ENCODE results near the gene DCTN2.
"Not testable (repeated sequence)": the region's sequence is repeated elsewhere in the genome, so short reads cannot be mapped to it uniquely, and the experiment has no call there.

DCTN2 gene

DNA sequence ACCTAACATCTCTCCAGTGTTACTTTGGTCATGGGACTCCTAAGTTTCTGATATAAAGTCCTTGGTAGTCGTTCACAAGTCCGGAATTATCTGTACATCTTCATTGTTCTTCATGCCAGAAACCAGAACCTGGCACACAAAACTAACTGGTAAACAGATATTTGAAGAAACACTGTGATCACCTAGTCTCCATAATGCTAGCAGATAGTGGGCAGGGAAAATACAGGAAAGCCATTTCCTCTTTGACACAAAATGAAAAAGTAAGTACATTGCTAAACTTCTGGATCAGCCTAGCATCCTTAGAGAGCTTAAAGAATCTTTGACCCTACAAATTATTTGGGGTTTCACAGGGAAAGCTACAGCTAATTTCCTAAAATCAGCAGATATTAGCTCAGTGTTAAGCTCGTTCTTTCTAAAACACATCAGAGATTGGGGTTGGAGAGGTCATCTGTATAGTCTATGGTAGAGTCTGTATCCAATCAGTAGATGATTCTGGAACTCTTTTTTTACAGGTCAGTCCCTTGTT lies 31.5 kb downstream of the DCTN2 start:
- no peak for DNase-seq (ENCODE audit: low spot score)

DNA sequence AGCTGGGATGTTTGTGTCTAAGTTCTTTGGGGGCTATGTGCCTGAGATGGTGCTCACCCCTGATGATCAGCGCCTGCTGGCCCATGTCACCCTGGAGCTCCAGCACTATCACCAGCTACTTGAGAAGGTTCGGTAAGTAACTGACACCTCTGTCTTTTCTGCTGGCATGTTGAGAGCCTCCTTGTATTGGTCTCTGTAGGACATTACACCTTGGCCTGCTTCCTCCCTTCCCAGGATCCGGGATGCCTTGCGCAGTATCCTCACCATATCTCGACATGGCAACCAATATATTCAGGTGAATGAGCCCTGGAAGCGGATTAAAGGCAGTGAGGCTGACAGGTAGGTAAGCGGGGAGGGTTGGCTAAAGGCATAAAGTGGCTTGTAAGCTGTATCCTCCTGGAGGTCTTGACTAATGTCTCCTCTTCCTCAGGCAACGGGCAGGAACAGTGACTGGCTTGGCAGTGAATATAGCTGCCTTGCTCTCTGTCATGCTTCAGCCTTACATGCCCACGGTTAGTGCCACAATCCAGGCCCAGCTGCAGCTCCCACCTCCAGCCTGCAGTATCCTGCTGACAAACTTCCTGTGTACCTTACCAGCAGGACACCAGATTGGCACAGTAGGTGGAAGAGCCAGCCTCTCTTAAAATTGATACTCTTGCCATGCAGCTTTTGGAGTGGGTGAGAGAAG lies 32.1 kb downstream of the DCTN2 start:
- no peak for DNase-seq (ENCODE audit: low spot score)

DNA sequence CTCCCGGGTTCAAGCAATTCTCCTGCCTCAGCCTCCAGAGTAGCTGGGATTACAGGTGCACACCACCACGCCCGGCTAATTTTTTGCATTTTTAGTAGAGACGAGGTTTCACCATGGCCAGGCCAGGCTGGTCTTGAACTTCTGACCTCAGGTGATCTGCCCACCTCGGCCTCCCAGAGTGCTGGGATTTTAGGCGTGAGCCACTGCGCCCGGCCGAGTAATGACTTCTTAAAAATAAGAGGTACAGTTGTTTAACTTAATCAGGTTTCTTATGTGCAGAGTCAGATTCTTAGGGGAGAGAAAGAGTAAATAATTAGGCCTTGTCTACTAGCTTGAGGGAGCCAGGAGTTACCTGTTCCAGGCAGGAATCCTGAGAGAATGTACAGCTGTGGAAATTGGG lies 32.7 kb downstream of the DCTN2 start:
- DNase-seq (ENCODE audit: low spot score), result not testable (repeated sequence)

DNA sequence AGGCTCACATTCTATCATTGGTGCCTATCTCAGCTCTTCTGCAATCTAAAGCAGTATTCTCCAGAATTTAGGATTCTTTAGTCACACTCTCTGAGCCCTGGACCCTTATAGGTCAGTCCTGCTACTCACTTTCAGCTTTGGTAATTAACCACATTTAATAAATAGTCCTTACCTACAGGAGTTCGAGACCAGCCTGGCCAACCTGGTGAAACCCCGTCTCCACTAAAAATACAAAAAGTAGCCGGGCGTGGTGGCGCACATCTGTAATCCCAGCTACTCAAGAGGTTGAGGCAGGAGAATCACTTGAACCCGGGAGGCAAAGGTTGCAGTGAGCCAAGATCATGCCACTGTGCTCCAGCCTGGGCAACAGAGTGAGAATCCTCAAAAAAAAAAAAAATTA lies 33.3 kb downstream of the DCTN2 start:
- DNase-seq (ENCODE audit: low spot score), result not testable (repeated sequence)

DNA sequence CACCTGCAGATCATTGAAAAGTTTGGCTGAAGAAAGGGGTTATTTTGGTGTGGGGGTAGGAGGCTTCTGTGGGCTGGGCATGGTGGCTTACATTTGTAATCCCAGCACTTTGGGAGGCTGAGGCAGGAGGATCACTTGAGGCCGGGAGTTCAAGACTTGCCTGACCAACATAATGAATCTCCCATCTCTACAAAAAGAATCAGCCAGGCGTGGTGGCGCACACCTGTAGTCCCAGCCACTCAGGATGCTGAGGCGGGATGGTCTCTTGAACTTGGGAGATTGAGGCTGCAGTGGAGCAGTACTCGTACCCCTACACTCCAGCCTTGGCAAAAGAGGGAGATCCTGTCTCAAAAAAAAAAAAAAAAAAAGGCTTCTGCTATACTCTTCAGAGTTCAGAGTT lies 33.7 kb downstream of the DCTN2 start:
- DNase-seq (ENCODE audit: low spot score), result no peak

DNA sequence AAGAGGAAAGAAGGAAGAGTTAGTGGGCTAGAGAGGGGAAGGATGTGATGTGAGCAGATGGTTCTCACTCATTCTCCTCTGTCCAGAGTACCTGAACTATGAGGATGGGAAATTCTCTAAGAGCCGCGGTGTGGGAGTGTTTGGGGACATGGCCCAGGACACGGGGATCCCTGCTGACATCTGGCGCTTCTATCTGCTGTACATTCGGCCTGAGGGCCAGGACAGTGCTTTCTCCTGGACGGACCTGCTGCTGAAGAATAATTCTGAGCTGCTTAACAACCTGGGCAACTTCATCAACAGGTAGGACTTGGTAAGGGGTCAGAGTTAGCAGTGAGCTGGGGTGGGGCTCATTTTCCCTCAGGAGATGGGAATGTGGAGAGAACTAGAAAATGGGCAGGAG lies 34.3 kb downstream of the DCTN2 start:
- no peak for DNase-seq (ENCODE audit: low spot score)

DNA sequence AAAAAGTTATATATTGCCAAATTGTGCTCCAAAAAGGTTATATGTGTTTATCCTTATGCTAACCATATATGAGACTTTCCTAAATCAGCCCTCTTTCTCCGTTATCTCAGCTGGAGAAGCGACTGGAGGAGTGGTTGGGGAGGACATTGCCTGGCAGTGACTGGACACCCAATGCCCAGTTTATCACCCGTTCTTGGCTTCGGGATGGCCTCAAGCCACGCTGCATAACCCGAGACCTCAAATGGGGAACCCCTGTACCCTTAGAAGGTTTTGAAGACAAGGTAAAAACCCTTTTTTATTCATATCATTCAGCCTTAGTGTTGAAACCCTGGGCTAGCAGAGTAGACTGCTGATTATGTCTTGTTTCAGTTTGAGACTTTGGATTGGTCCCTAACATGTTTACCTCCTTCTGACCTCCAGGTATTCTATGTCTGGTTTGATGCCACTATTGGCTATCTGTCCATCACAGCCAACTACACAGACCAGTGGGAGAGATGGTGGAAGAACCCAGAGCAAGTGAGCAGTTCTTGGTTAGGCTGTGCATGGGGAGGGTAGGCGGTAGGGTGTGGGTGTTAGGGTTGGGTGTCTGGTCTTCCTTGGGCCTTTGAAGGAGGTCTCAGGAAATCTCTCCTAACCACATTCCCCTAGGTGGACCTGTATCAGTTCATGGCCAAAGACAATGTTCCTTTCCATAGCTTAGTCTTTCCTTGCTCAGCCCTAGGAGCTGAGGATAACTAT lies 35.2 kb downstream of the DCTN2 start:
- no peak for DNase-seq (ENCODE audit: low spot score)

DNA sequence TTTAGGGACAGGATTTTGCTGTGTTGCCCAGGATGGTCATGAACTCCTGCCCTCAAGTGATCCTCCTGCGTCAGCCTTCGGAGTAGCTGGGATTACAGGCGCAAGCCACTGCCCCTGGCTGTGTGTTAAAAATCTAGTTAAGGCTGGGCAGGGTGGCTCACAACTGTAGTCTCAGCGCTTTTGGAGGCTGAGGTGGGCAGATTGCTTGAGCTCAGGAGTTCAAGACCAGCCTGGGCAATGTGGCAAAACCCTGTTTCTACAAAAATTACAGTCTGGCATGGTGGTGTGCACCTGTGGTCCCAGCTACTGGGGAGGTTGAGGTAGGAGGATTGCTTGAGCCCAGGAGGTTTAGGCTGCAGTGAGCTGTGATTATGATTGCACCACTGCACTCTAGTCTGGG lies 35.8 kb downstream of the DCTN2 start:
- no peak for DNase-seq (ENCODE audit: low spot score)

DNA sequence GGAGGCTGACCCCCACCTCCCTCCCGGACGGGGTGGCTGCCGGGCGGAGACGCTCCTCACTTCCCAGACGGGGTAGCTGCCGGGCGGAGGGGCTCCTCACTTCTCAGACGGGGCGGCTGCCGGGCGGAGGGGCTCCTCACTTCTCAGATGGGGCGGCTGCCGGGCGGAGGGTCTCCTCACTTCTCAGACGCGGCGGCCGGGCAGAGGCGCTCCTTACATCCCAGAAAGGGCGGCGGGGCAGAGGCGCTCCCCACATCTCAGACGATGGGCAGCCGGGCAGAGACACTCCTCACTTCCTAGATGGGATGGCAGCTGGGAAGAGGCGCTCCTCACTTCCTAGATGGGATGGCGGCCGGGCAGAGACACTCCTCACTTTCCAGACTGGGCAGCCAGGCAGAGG lies 39.2 kb downstream of the DCTN2 start:
- not testable (repeated sequence) for DNase-seq (ENCODE audit: low spot score)

DNA sequence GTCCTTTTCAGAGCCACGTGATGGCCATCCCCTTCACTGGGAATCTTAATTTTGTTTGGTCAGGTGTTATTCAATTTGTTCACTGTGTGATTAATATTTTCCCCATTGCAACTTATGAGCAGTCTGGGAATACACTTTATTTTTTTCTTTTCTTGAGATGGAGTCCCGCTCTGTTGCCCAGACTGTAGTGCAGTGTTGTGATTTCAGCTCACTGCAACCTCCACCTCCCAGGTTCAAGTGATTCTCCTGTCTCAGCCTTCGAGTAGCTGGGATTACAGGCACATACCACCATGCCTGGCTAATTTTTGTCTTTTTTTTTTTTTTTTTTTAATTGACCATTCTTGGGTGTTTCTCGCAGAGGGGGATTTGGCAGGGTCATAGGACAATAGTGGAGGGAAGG lies 40.5 kb downstream of the DCTN2 start:
- DNase-seq (ENCODE audit: low spot score), result not testable (repeated sequence)

DNA sequence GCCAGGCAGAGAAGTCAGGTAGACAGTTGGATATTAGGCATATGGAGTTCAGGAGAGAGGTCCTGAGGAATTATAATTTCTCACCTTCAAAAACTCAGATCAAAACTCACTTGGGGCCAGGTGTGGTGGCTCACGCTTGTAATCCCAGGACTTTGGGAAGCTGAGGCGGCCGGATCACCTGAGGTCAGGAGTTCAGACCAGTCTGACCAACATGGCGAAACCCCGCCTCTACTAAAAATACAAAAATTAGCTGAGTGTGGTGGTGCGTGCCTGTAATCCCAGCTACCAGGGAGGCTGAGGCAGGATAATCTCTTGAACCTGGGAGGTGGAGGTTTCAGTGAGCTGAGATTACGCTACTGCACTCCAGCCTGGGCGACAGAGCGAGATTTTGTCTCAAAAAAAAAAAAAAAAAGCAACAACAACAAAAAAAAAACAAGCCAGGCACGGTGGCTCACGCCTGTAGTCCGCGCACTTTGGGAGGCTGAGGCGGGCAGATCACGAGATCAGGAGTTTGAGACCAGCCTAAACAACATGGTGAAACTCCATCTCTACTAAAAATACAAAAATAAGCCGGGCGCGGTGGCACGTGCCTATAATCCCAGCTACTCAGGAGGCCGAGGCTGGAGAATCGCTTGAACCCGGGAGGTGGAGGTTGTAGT lies 44.6 kb downstream of the DCTN2 start:
- not testable (repeated sequence) for DNase-seq (ENCODE audit: low spot score)

DNA sequence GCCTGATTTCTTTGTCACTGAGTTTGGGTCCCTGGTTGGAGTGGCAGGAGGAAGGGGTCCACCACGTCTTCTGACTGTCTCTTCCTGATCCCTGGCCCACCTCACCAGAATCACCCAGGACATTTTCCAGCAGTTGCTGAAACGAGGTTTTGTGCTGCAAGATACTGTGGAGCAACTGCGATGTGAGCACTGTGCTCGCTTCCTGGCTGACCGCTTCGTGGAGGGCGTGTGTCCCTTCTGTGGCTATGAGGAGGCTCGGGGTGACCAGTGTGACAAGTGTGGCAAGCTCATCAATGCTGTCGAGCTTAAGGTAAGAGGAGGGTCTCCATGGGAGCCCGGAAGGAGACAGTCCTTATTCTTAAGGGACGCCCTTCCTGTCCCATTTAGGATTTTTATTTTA lies 46.8 kb downstream of the DCTN2 start:
- DNase-seq (ENCODE audit: low spot score), result no peak

DNA sequence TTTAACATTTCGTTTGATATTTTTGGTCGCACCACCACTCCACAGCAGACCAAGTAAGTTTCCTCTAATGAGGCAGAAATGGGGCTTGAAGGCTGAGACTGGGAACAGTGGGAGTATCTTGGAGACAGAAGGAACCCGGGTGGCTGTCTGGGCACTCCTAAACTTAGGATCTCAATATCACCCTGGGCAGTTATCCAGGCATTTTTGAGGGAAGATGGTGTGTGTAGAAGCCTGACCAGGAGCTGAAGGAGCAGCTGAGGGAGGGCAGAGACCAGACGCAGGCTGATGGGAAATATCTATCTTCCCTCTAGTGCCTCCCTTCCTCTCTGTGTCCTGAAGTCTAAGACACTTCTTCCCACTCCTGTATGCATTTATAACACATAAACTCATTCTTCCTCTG lies 48.4 kb downstream of the DCTN2 start:
- DNase-seq (ENCODE audit: low spot score), result no peak

DNA sequence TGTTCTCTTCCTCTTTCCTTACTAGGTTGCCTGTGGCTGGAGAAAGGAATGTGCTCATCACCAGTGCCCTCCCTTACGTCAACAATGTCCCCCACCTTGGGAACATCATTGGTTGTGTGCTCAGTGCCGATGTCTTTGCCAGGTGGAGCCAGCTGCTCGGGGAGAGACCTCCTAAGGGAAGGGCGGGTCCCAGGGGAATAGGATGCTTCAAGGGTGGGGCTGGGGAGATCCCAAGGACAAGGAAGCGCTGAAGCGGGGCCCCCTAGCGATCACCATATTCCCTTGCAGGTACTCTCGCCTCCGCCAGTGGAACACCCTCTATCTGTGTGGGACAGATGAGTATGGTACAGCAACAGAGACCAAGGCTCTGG lies 48.9 kb downstream of the DCTN2 start:
- DNase-seq (ENCODE audit: low spot score), result no peak

DNA sequence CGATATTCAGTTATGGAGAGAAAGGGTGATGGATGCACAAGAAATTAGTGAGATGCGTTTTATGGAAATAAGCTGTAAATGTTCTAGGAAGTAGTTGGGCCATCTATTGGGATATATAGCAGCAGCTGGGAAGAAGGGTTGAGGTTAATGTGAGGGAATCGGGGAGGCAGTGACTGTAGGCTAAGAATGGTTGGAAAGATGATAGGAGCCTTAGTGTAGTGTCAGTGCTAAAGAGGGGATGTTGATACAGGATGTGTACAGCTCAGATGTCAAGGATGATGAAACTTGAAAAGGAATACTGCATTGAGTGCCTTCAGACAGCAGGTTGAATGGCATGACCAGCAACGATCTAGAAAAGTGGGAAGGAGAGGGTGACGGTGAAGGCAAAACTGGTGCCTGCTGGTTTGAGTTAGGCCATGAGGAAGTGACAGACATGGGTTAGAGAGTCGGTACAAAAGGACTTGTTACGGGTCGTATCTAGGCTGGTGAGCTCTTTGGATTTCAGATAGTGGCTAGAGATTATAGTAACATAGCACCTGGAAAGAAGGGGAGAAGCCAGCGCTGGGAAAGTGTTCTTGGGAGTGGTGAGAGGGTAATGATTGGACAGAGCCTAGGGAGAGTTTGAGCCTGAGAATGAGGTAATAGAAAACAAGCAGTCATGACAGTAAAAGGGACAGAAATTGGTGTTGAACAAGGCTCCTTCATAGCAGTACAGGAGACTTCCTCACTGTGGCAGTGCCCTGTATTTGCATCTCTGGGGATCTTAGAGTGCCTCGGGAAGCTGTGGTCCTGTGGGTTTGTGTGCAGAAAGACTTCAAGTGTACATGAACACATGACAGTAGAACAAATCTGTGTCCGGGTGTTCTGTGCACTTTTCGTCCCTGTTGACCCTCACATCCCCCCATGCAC lies 49.5 kb downstream of the DCTN2 start:
- DNase-seq (ENCODE audit: low spot score), result no peak

DNA sequence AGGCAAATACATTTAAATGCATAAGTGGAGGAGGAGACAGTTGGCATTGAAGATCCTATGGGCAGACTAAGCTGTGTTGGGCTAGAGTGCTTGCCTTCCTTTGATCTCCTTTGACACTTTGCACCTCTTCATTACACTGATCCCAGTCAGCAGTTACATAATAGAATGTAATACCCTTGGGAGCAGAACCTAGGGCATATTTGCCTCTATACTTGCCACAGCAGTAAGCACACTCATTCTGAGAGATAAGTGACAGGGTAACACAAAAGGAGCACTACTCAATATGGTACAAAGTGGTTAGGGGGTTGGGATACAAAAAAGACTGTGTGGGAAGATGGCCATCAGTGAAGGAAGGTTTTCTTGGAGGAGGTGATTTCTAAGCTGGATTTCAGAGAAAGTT lies 50.2 kb downstream of the DCTN2 start:
- DNase-seq (ENCODE audit: low spot score), result no peak

DNA sequence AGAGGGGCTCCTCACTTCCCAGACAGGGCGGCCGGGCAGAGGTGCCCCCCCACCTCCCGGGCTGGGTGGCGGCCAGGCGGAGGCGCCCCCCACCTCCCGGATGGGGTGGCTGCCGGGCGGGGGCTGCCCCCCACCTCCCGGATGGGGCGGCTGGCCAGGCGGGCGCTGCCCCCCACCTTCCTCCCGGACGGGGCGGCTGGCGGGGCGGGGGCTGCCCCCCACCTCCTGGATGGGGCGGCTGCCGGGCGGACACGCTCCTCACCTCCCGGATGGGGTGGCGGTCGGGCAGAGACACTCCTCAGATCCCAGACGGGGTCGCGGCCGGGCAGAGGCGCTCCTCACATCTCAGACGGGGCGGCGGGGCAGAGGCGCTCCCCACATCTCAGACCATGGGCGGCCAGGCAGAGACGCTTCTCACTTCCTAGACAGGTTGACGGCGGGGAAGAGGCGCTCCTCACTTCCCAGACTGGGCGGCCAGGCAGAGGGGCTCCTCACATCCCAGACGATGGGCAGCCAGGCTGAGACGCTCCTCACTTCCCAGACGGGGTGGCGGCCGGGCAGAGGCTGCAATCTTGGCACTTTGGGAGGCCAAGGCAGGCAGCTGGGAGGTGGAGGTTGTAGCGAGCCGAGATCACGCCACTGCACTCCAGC lies 51.8 kb downstream of the DCTN2 start:
- not testable (repeated sequence) for DNase-seq (ENCODE audit: low spot score)

DNA sequence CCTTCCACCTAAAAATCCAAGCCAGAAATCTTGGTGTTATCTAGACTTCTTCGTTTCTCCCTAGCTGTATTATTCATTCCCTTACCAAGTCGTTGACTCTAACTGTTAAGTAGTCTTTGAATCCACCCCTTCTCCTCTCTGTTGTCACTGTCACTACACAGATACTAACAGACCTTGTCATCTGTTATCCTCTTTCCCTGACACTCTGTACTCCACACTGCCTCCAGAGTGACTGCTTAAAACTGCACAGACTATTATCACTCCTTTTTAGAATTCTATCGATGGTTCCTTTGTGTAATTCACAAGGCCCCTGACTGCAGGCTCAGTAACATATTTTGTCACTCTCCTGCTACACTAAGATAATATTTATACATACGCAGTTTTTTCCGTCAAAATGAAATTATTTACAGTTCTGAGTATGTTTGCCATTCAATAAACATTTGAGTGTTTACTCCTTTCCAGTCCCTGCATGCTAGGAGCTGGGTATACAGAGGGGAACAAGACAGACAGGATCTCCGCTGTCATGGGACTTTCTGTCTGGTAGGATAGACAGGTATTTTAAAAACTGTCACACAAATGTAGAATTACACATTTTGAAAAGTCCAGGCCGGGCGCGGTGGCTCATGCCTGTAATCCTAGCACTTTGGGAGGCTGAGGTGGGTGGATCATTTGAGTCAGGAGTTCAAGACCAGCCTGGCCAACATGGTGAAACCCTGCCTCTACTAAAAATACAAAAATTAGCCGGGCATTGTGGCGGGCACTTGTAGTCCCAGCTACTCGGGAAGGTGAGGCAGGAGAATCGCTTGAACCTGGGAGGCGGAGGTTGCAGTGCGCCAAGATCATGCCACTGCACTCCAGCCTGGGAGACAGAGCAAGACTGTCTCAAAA lies 55.4 kb downstream of the DCTN2 start:
- no peak for DNase-seq (ENCODE audit: low spot score)

DNA sequence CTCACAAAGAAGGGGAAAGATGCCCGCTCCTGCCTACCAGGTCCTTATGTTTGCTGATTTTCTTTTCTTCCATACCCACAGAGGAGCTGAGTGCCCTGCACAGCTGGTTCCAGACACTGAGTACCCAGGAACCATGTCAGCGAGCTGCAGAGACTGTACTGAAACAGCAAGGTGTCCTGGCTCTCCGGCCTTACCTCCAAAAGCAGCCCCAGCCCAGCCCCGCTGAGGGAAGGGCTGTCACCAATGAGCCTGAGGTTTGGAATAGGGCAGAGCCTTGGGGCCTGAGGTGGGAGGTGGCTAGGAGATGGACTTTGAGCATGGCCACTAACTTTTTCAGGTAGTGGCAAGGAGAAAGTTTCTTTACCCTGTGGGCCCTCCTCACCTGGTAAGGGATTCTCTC lies 56.9 kb downstream of the DCTN2 start:
- no peak for DNase-seq (ENCODE audit: low spot score)

DNA sequence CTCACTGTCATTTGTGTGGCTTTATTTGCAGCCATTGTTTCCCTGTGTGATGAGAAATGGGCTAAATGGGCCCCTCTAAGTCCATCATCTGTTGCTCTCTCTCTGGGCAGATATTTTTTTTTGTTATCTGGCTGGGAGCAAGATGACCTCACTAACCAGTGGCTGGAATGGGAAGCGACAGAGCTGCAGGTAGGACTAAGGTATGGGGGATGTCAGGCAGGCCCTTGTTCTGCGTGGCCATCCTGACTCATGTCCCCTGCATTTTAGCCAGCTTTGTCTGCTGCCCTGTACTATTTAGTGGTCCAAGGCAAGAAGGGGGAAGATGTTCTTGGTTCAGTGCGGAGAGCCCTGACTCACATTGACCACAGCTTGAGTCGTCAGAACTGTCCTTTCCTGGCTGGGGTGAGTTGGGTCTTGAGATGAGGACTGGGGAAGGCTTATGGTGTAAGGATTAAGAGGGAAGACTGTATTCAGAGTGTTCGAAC lies 57.8 kb downstream of the DCTN2 start:
- DNase-seq (ENCODE audit: low spot score), result no peak

All from ecto neural progenitor cell (in vitro differentiated cells).